Measurements from ENCODE around the gene ST8SIA4.

DNA sequence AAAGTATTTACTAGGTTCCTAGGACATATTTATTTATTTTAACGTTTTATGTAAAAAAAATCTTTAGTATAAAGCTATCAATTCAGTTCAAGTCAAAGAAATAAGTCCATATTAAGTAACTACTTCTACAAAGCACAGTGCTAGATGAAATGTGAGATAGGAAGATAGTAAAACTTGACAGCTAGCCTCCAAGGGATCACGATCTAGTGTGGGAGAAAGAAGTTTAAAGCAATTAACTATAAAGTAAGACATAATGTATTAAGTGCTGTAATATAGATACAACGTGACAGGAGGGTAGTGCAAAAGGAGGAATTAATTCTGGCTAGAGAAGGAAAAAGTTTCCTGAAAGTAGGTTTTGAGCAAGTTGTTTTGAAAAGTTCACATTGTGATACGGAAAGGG, 134.9 kb downstream of the ST8SIA4 start:
- TF ChIP-seq, protein P1, sequence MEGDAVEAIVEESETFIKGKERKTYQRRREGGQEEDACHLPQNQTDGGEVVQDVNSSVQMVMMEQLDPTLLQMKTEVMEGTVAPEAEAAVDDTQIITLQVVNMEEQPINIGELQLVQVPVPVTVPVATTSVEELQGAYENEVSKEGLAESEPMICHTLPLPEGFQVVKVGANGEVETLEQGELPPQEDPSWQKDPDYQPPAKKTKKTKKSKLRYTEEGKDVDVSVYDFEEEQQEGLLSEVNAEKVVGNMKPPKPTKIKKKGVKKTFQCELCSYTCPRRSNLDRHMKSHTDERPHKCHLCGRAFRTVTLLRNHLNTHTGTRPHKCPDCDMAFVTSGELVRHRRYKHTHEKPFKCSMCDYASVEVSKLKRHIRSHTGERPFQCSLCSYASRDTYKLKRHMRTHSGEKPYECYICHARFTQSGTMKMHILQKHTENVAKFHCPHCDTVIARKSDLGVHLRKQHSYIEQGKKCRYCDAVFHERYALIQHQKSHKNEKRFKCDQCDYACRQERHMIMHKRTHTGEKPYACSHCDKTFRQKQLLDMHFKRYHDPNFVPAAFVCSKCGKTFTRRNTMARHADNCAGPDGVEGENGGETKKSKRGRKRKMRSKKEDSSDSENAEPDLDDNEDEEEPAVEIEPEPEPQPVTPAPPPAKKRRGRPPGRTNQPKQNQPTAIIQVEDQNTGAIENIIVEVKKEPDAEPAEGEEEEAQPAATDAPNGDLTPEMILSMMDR (conservative IDR thresholded peaks at IDR 0.05; ENCODE audit: low read depth, low read length) = no peak
- no peak for TF ChIP-seq EZH2 (IDR thresholded peaks at IDR 0.05; ENCODE audit: borderline replicate concordance, low read depth, low read length, poor library complexity, severe bottlenecking)

Data from A673 (cell line).